ENCODE measurements around the gene IGFN1.

- TF ChIP-seq CTCF (IDR thresholded peaks at IDR 0.05) (no peak), POLR2A (IDR thresholded peaks at IDR 0.05) (no peak), EP300 (IDR thresholded peaks at IDR 0.05) (no peak)
Observed at GRCh38 chr1:201208236-201208635, 17.6 kb downstream of the IGFN1 start.
